Lower lobe of right lung (tissue), 2 donors: Measurements from ENCODE around the gene PARP1. TPM values are rescaled to one million over a fixed set of nuclear protein-coding genes. Genes with fewer than 3 reads are reported as not detected.
A peak's percentile ranks its signal among the peaks of the same experiment; 100 is the strongest.

Source experiments
- ATAC-seq, 2 donors: fragments of 200-7000 bp; cut with Tn5 transposase; one replicate each; pipeline ENCODE4 v1.9.1; 2020 to 2022; ENCODE audit warnings: mild to moderate bottlenecking in 2 of 2, moderate library complexity in 2 of 2
- DNase-seq: peaks from one replicate; pipeline ENCODE4 v3.0.0-alpha.2; 2020
- H3K27ac ChIP-seq: fragments of 200-600 bp; one replicate; pipeline ENCODE4 v1.8.0; 2022
- H3K27me3 ChIP-seq: fragments of 200-600 bp; one replicate; pipeline ENCODE4 v1.8.0; 2022; ENCODE audit warnings: low read depth
- H3K36me3 ChIP-seq: fragments of 200-600 bp; one replicate; pipeline ENCODE4 v1.8.0; 2022; ENCODE audit warnings: mild to moderate bottlenecking
- H3K4me1 ChIP-seq: fragments of 200-600 bp; one replicate; pipeline ENCODE4 v1.8.0; 2022
- H3K4me3 ChIP-seq: fragments of 200-600 bp; one replicate; pipeline ENCODE4 v1.8.0; 2022; ENCODE audit warnings: mild to moderate bottlenecking
- H3K9me3 ChIP-seq: fragments of 200-600 bp; one replicate; pipeline ENCODE4 v1.8.0; 2022
- CTCF ChIP-seq: fragments of 200-600 bp; IDR thresholded peaks from one replicate; pipeline ENCODE4 v1.8.0; 2022; ENCODE audit warnings: antibody characterized with exemption, mild to moderate bottlenecking
- intact Hi-C: fragments of 100-400 bp; cut with DNase I; formaldehyde crosslinking; loops from one replicate; pipeline ENCODE4 v1.11.0; 2022
- total RNA-seq: library from RNA; stranded (reverse); fragmentation: NEBNext Ultra II Directional; extraction: Animal tissue kit (Norgen Biotek cat#: 25700); gene quantifications from one replicate; pipeline ENCODE4 v1.2.1, GENCODE V29; 2021
- donor health status: DM: no; HTN: yes; CAD: no; lungs with severe emphysema.

The PARP1 gene
- total RNA-seq, 1 donor from 2014 or later, result 59.2 TPM

- no peaks in the 10 kb centered on the region for H3K27me3 ChIP-seq
- H3K36me3 ChIP-seq, result peaks cover 51% of the 10 kb centered on the region
- intact Hi-C loops, result no loop called here
- TF ChIP-seq CTCF, result no peak
- no peak for ATAC-seq
- no peak for DNase-seq
- H3K4me3 ChIP-seq, result no peak overlapping the region
- H3K4me1 ChIP-seq, result no peaks in the 10 kb centered on the region
- H3K27ac ChIP-seq, result no peak overlapping the region
- no peaks in the 10 kb centered on the region for H3K9me3 ChIP-seq
Measured at GRCh38 chr1:226357416-226357815, 50.5 kb downstream of the PARP1 start.

DNA sequence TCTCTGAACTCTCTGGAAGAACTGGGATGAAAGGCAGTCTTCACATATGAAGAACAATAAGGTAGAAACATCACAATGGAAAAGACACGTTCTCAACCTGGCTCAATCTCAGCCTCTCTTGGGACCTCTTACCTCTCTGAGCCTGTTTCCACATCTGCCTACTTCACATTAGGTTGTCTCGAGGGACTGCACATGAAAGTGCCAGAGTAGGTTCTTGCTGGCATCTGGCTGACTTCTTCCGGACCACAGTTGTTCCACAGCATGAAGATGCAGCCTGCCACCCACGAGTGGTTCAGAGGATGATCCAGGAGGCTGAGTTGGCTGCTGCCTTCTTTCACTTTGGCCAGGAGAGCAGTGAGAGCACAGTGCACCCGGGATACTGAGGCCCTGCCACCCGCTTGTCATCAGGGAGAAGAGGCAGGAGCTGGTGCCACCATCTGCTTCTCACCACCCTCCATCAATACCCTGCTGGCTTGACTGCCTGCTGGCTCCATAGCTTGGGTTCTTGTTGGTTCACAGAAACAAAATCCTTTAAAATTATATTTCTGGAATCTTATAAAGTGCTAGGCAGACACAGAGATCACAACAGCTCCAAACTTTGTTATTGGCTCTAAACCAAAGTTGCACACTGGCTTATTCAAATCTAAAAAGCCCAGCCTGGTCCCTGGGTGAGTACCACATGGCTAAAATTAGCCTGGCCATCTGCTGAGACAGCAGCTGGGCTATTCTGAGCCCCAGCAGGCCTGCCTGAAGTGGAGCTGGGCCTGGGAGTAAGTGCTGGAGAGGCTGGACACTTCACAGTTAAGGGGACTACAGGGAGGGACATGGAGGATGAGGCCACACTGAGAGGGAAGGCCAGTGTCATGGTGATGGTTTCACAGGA, 52.0 kb downstream of the PARP1 start:
- DNase-seq, result no peak
- no peaks in the 10 kb centered on the region for H3K4me1 ChIP-seq
- ATAC-seq, result peak in 1 of 2 donors; percentile 44

DNA sequence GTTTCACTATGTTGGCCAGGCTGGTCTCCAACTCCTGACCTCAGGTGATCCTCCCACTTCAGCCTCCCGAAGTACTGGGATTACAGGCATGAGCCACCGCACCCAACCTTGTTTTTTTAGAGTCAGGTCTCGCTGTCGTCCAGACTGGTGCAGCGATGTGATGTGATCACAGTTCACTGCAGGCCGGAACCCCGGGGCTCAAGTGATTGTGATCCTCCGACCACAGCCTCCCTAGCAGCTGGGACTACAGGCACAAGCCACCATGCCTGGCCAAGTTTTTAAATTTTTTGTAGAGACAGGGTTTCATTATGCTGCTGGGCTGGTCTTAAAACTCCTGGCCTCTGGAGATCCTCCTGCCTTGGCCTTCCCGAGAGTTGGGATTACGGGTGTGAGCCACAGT, 52.9 kb downstream of the PARP1 start:
- H3K27ac ChIP-seq, result no peak overlapping the region
- no peak for ATAC-seq
- intact Hi-C loops, result no loop called here

More for the DNA sequence above, 52.0 kb downstream of the PARP1 start:
- intact Hi-C loops, result no loop called here
- Histone ChIP-seq H3K36me3 (peaks cover 36% of the 10 kb centered on the region), H3K4me3 (no peak overlapping the region), H3K27me3 (no peaks in the 10 kb centered on the region), H3K9me3 (no peaks in the 10 kb centered on the region), H3K27ac (no peak overlapping the region)
- no peak for TF ChIP-seq CTCF

GRCh38 chr1:226353698-226354525, 54.0 kb downstream of the PARP1 start:
- H3K27me3 ChIP-seq, result no peaks in the 10 kb centered on the region
- H3K4me3 ChIP-seq, result no peak overlapping the region
- intact Hi-C loops, result no loop called here
- DNase-seq (no peak), ATAC-seq (no peak)
- no peaks in the 10 kb centered on the region for H3K4me1 ChIP-seq
- peaks cover 16% of the 10 kb centered on the region for H3K36me3 ChIP-seq
- H3K27ac ChIP-seq, result no peak overlapping the region
- TF ChIP-seq CTCF, result no peak
- H3K9me3 ChIP-seq, result no peaks in the 10 kb centered on the region

More for the DNA sequence above, 52.9 kb downstream of the PARP1 start:
- Histone ChIP-seq H3K27me3 (no peaks in the 10 kb centered on the region), H3K4me3 (no peak overlapping the region), H3K36me3 (peaks cover 27% of the 10 kb centered on the region), H3K9me3 (no peaks in the 10 kb centered on the region), H3K4me1 (no peaks in the 10 kb centered on the region)
- TF ChIP-seq CTCF, result no peak
- DNase-seq, result no peak

DNA sequence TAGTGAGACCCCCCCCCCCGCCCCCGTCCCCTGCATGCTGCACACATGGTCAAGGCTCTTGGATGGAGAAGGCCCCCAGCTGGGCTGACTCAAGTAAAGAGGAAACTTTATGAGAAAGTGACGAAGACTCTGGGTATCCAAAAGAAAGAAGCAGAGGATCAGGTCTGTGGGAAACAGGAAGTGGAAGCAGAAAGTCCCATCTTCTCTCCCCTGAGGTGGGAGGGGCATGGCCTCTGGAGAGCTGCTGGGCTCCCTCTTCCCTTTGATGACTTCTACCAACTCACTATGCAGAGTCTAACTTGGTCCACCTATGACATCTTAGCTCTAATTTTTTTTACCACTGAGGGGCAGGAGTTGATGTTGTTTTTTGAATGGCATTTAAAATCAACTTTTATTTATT, 56.2 kb downstream of the PARP1 start:
- DNase-seq (no peak), ATAC-seq (no peak)
- H3K4me1 ChIP-seq, result no peaks in the 10 kb centered on the region
- no peaks in the 10 kb centered on the region for H3K27me3 ChIP-seq
- H3K9me3 ChIP-seq, result no peaks in the 10 kb centered on the region
- peaks cover 5% of the 10 kb centered on the region for H3K36me3 ChIP-seq
- no peak for TF ChIP-seq CTCF
- no peak overlapping the region for H3K27ac ChIP-seq
- H3K4me3 ChIP-seq, result no peak overlapping the region
- intact Hi-C loops, result no loop called here
